ENCODE measurements around the gene PIK3C3. TPM values are rescaled to one million over a fixed set of nuclear protein-coding genes. Genes with fewer than 3 reads are reported as not detected.

PIK3C3 gene
- total and polyA plus RNA-seq, 9 of the 15 experiments (the other 6 are each of a cell fraction or from before 2014, with no cell fraction given), result 27.0 to 101 (median 42.9) TPM

GRCh38 chr18:42025974-42026625 lies 71.1 kb downstream of the PIK3C3 start:
- 66% methylated on average over 5 of the region's 5 CpGs for WGBS (ENCODE audit: insufficient coverage, low coverage, missing lambda C conversion rate)
- ATAC-seq, result no peak
- H3K4me2 ChIP-seq (ENCODE audit: insufficient read depth, low read length), result no peak overlapping the region
- H3K36me3 ChIP-seq (ENCODE audit: control insufficient read depth, insufficient read depth, low read length), result peaks cover 7% of the 10 kb centered on the region; the same call in 1 of the 3 replicates
- no peaks in the 10 kb centered on the region for H4K20me1 ChIP-seq (replicated peaks; ENCODE audit: control insufficient read depth, insufficient read depth, low read length)
- H3K9me3 ChIP-seq (replicated peaks; ENCODE audit: control insufficient read depth, insufficient read depth, low read depth, low read length), result no peaks in the 10 kb centered on the region
- no peaks in the 10 kb centered on the region for H3K79me2 ChIP-seq (ENCODE audit: control insufficient read depth, insufficient read depth, low read length)
- in situ Hi-C loops (cut with MboI) (no loop called here), intact Hi-C loops (cut with micrococcal nuclease) (no loop called here)
- H3K4me1 ChIP-seq (replicated peaks in 1 of 2; ENCODE audit: control insufficient read depth in 2 of 2, insufficient read depth in 2 of 2, low read length in 2 of 2), result no peaks in the 10 kb centered on the region
- H3K27me3 ChIP-seq (ENCODE audit: control insufficient read depth in 2 of 2, insufficient read depth in 2 of 2, low read length in 2 of 2), result no peaks in the 10 kb centered on the region
- no peak overlapping the region for H2AFZ ChIP-seq (ENCODE audit: low read depth, low read length)
- no peak overlapping the region for H3K27ac ChIP-seq (ENCODE audit: extremely low read depth, low read depth, low read length)
- ChIA-PET CTCF (ENCODE audit: low intra/inter-chr PET ratio) (no interaction called here), POLR2A (no interaction called here)
- H3K9ac ChIP-seq (ENCODE audit: insufficient read depth in 1 of 2, low read depth in 2 of 2, low read length in 2 of 2), result no peak overlapping the region
- FAIRE-seq, result no peak
- no peak for DNase-seq (ENCODE audit: extremely low read depth in 1 of 4, low spot score in 3 of 4)
- no TSS peak for BruUV-seq (replicated peaks)
- TF ChIP-seq, protein P1, sequence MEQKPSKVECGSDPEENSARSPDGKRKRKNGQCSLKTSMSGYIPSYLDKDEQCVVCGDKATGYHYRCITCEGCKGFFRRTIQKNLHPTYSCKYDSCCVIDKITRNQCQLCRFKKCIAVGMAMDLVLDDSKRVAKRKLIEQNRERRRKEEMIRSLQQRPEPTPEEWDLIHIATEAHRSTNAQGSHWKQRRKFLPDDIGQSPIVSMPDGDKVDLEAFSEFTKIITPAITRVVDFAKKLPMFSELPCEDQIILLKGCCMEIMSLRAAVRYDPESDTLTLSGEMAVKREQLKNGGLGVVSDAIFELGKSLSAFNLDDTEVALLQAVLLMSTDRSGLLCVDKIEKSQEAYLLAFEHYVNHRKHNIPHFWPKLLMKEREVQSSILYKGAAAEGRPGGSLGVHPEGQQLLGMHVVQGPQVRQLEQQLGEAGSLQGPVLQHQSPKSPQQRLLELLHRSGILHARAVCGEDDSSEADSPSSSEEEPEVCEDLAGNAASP (IDR thresholded peaks at IDR 0.05), result no peak
- no peak overlapping the region for H3K4me3 ChIP-seq
- no peaks in the 10 kb centered on the region for H3K9me1 ChIP-seq (ENCODE audit: control insufficient read depth, insufficient read depth, low read length)

DNA sequence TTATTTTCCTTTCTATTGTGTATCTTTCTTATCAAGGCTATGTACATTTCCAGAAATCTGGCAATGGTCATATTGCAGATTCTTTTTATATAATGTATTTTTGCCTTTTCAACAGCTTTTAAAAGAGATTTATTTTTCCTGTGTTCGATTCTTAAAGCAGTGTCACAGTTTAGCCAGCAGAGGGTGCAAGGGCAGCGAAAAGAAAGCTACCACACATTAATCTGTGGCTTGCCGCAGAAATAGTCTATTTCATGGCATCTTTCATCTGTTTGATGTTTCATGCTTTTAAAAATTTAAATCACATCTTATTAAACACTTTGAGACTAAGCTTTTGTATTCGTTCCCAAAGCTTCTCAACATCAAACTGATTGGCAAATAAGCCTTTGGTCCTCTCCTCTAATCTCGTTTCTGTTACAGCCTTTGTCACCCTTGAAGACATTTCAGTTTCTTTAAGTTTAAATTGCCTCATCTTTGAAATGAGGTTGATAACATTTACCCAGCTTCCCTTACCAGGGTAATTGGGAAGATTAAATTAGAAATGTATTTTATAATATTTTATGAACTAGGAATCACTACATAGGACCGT lies 73.3 kb downstream of the PIK3C3 start:
- FAIRE-seq (peak; percentile 66), DNase-seq (ENCODE audit: extremely low read depth in 1 of 4, low spot score in 3 of 4) (peak; percentile 14 to 32 (median 24)), ATAC-seq (peak; percentile 59; the same call in 2 of the 3 replicates)
- intact Hi-C loops (cut with micrococcal nuclease), result no loop called here
- POLR2A ChIA-PET, result interaction anchor here (0.9 to 1.0 kb wide), 2 partner anchors 10 to 62 kb away, joined by 4 to 5 read pairs; no protein-coding TSS in a partner anchor
- CTCF ChIA-PET (ENCODE audit: low intra/inter-chr PET ratio), result no interaction called here
- no peaks in the 10 kb centered on the region for H3K9me1 ChIP-seq (ENCODE audit: control insufficient read depth, insufficient read depth, low read length)
- H3K9me3 ChIP-seq (replicated peaks; ENCODE audit: control insufficient read depth, insufficient read depth, low read depth, low read length), result no peaks in the 10 kb centered on the region
- no TSS peak for BruUV-seq (replicated peaks)
- H3K27ac ChIP-seq (ENCODE audit: extremely low read depth, low read depth, low read length), result no peak overlapping the region
- H3K4me2 ChIP-seq (ENCODE audit: insufficient read depth, low read length), result no peak overlapping the region
- no peaks in the 10 kb centered on the region for H3K27me3 ChIP-seq (ENCODE audit: control insufficient read depth in 2 of 2, insufficient read depth in 2 of 2, low read length in 2 of 2)
- peaks cover 7% of the 10 kb centered on the region; the same call in 1 of the 3 replicates for H3K36me3 ChIP-seq (ENCODE audit: control insufficient read depth, insufficient read depth, low read length)
- H4K20me1 ChIP-seq (replicated peaks; ENCODE audit: control insufficient read depth, insufficient read depth, low read length), result no peaks in the 10 kb centered on the region
- no peaks in the 10 kb centered on the region for H3K4me1 ChIP-seq (replicated peaks in 1 of 2; ENCODE audit: control insufficient read depth in 2 of 2, insufficient read depth in 2 of 2, low read length in 2 of 2)
- no peak overlapping the region for H3K4me3 ChIP-seq
- H3K9ac ChIP-seq (ENCODE audit: insufficient read depth in 1 of 2, low read depth in 2 of 2, low read length in 2 of 2), result no peak overlapping the region; a peak in 1 of 4 replicates
- H2AFZ ChIP-seq (ENCODE audit: low read depth, low read length), result no peak overlapping the region
- in situ Hi-C loops (cut with MboI), result no loop called here
- no peaks in the 10 kb centered on the region for H3K79me2 ChIP-seq (ENCODE audit: control insufficient read depth, insufficient read depth, low read length)
- 43% methylated on average over 6 of the region's 6 CpGs for whole genome bisulfite sequencing (ENCODE audit: insufficient coverage, low coverage, missing lambda C conversion rate)
- TF ChIP-seq HDAC1 (IDR thresholded peaks at IDR 0.05) (no peak), HIVEP1 (CRISPR knock-in tag; IDR thresholded peaks at IDR 0.05) (no peak), ZNF780A (CRISPR knock-in tag; IDR thresholded peaks at IDR 0.05) (no peak), MYC (IDR thresholded peaks at IDR 0.05; ENCODE audit: low read depth, low read length) (no peak), MYC (CRISPR knock-in tag; IDR thresholded peaks at IDR 0.05; ENCODE audit: borderline replicate concordance, low read depth) (no peak), ZNF311 (CRISPR knock-in tag; IDR thresholded peaks at IDR 0.05) (no peak), ELK1 (CRISPR knock-in tag; IDR thresholded peaks at IDR 0.05) (no peak), EP300 (IDR thresholded peaks at IDR 0.05; ENCODE audit: low read length) (no peak)
- TF ChIP-seq, protein P1 (IDR thresholded peaks at IDR 0.05), result no peak
